ENCODE results near the gene GCC1. TPM values are rescaled to one million over a fixed set of nuclear protein-coding genes. Genes with fewer than 3 reads are reported as not detected.

The GCC1 gene
- polyA plus RNA-seq, 3 donors = 5.9 to 9.2 (median 6.4) TPM

- Histone ChIP-seq H3K4me3 (replicated peaks in 1 of 3; ENCODE audit: low read depth in 2 of 3, low read length in 3 of 3) (no peak overlapping the region), H3K9me3 (replicated peaks in 1 of 2; ENCODE audit: control insufficient read depth in 1 of 2, insufficient read depth in 1 of 2, low read length in 2 of 2) (no peaks in the 10 kb centered on the region), H3K27ac (ENCODE audit: low read depth in 1 of 2, low read length in 2 of 2) (no peak overlapping the region), H3K9ac (ENCODE audit: insufficient read depth, low read length, poor library complexity, severe bottlenecking) (no peak overlapping the region), H4K20me1 (ENCODE audit: insufficient read depth, low read length) (peaks cover 53% of the 10 kb centered on the region), H3K27me3 (ENCODE audit: control insufficient read depth in 2 of 2, insufficient read depth in 2 of 2, low read length in 2 of 2) (no peaks in the 10 kb centered on the region), H2AFZ (ENCODE audit: insufficient read depth, low read depth, low read length, poor library complexity, severe bottlenecking) (no peak overlapping the region), H3K36me3 (replicated peaks in 1 of 2; ENCODE audit: control insufficient read depth in 1 of 2, insufficient read depth in 2 of 2, low read length in 2 of 2) (peaks cover 27 to 74% of the 10 kb centered on the region in 2 donors), H3K4me1 (ENCODE audit: control insufficient read depth in 1 of 2, insufficient read depth in 2 of 2, low read length in 2 of 2) (peaks cover 10 to 18% of the 10 kb centered on the region in 2 donors), H3K79me2 (ENCODE audit: insufficient read depth, low read length) (peaks cover 21% of the 10 kb centered on the region), H3K4me2 (replicated peaks; ENCODE audit: extremely low read depth, low read length, poor library complexity, severe bottlenecking) (no peak overlapping the region)
- H3K27ac Mint-ChIP-seq = peak overlapping the region in 1 of 7 donors; percentile 27
- peaks cover 0 to 2% (median 2%) of the 10 kb centered on the region in 3 donors for H3K27me3 Mint-ChIP-seq (ENCODE audit: low read depth in 3 of 3)
- no peak overlapping the region for H3K4me3 Mint-ChIP-seq
- DNase-seq = no peak
- H3K4me1 Mint-ChIP-seq = peaks cover 28% of the 10 kb centered on the region
- intact Hi-C loops (cut with micrococcal nuclease) = no loop called here
- WGBS (ENCODE audit: insufficient coverage) = 88% methylated on average over 1 of the region's 4 CpGs
- peaks cover 47 to 56% of the 10 kb centered on the region in 2 donors for H3K36me3 Mint-ChIP-seq
- TF ChIP-seq, protein P1, sequence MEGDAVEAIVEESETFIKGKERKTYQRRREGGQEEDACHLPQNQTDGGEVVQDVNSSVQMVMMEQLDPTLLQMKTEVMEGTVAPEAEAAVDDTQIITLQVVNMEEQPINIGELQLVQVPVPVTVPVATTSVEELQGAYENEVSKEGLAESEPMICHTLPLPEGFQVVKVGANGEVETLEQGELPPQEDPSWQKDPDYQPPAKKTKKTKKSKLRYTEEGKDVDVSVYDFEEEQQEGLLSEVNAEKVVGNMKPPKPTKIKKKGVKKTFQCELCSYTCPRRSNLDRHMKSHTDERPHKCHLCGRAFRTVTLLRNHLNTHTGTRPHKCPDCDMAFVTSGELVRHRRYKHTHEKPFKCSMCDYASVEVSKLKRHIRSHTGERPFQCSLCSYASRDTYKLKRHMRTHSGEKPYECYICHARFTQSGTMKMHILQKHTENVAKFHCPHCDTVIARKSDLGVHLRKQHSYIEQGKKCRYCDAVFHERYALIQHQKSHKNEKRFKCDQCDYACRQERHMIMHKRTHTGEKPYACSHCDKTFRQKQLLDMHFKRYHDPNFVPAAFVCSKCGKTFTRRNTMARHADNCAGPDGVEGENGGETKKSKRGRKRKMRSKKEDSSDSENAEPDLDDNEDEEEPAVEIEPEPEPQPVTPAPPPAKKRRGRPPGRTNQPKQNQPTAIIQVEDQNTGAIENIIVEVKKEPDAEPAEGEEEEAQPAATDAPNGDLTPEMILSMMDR (IDR thresholded peaks at IDR 0.05) = no peak
- H3K9me3 Mint-ChIP-seq = no peaks in the 10 kb centered on the region
These were observed 6.6 kb downstream of the GCC1 start for GRCh38 chr7:127578711-127579275.

- Histone ChIP-seq H3K9me3 (replicated peaks in 1 of 2; ENCODE audit: control insufficient read depth in 1 of 2, insufficient read depth in 1 of 2, low read length in 2 of 2) (no peaks in the 10 kb centered on the region), H3K36me3 (replicated peaks in 1 of 2; ENCODE audit: control insufficient read depth in 1 of 2, insufficient read depth in 2 of 2, low read length in 2 of 2) (peaks cover 27 to 68% of the 10 kb centered on the region in 2 donors), H3K4me2 (replicated peaks; ENCODE audit: extremely low read depth, low read length, poor library complexity, severe bottlenecking) (no peak overlapping the region), H3K79me2 (ENCODE audit: insufficient read depth, low read length) (peaks cover 15% of the 10 kb centered on the region), H4K20me1 (ENCODE audit: insufficient read depth, low read length) (peaks cover 46% of the 10 kb centered on the region), H3K27me3 (ENCODE audit: control insufficient read depth in 2 of 2, insufficient read depth in 2 of 2, low read length in 2 of 2) (no peaks in the 10 kb centered on the region), H3K4me1 (ENCODE audit: control insufficient read depth in 1 of 2, insufficient read depth in 2 of 2, low read length in 2 of 2) (peaks cover 4 to 11% of the 10 kb centered on the region in 2 donors), H3K27ac (ENCODE audit: low read depth in 1 of 2, low read length in 2 of 2) (no peak overlapping the region), H3K4me3 (replicated peaks in 1 of 3; ENCODE audit: low read depth in 2 of 3, low read length in 3 of 3) (no peak overlapping the region), H2AFZ (ENCODE audit: insufficient read depth, low read depth, low read length, poor library complexity, severe bottlenecking) (no peak overlapping the region), H3K9ac (ENCODE audit: insufficient read depth, low read length, poor library complexity, severe bottlenecking) (no peak overlapping the region)
- Mint-ChIP-seq H3K27me3 (ENCODE audit: low read depth in 3 of 3) (peaks cover 0 to 2% (median 2%) of the 10 kb centered on the region in 3 donors), H3K9me3 (no peaks in the 10 kb centered on the region), H3K4me3 (no peak overlapping the region), H3K36me3 (peaks cover 46 to 51% of the 10 kb centered on the region in 2 donors), H3K27ac (no peak overlapping the region), H3K4me1 (peaks cover 23% of the 10 kb centered on the region)
- intact Hi-C loops (cut with micrococcal nuclease) = no loop called here
- no peak for DNase-seq
- TF ChIP-seq, protein P1 (IDR thresholded peaks at IDR 0.05) = no peak
- WGBS (ENCODE audit: insufficient coverage) = 89% methylated on average over 5 of the region's 5 CpGs
These were observed 7.2 kb downstream of the GCC1 start for GRCh38 chr7:127578036-127578684.

All from CD14-positive monocyte (primary cell).